NCI-H510A (cell line): Measurements from ENCODE around the gene C20orf173.
"Not testable (repeated sequence)": the region's sequence is repeated elsewhere in the genome, so short reads cannot be mapped to it uniquely, and the experiment has no call there.

ENCODE experiments used
- DNase-seq: peaks from one replicate; lab custom pipeline; 2025; lab: John Stamatoyannopoulos, UW

C20orf173 gene, protein sequence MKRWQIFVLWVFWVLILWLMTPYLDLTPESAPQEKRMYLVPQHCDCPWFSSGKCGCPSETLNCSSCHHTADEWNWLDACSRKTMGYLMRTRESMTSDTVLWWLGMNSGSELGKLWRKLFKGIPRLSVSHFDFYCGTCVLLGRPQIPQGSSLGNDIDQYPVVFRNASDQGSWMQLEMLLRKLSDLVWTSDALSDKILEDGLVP

DNA sequence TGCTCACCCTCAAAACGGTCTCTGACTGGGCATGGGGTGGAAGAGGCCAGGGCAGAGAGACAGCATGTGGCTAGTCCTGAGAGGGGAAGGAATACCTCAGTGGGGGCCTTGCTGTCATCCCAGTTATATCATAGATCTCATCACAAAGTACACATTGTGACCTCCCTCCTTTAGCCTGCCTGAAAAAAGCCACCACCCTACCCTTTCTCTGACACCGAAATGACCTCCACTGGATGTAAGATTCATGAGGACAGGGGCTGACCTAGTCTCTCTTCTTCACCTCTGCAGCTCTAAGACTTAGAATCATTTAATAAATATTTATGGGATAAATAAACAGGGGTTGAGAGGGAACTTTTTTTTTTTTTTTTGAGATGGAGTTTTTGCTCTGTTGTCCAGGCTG lies at the start of gene C20orf173:
C20orf173 (minus strand) TSS at position 101 of the 400 bp plus-strand sequence. CDS start 279 bp downstream, outside the sequence.
- no peak for DNase-seq

GRCh38 chr20:35579196-35579595 lies 49.7 kb upstream of the C20orf173 start:
- no peak for DNase-seq

DNA sequence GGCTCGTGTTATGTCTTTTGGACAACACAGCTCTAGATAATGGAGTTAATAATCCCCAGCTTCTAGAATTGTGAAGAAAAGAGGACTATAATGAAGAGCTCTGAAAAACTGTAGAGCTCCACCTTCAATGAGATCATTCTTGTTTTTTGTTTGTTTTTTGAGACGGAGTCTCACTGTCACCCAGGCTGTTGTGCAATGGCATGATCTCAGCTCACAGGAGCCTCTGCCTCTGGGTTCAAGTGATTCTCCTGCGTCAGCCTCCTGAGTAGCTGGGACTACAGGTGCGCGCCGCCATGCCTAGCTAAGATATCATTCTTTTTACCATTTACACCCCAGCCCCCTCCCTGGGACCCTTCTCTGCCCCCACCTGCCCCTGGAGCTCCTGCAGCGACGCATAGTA lies 49.0 kb upstream of the C20orf173 start:
- no peak for DNase-seq

DNA sequence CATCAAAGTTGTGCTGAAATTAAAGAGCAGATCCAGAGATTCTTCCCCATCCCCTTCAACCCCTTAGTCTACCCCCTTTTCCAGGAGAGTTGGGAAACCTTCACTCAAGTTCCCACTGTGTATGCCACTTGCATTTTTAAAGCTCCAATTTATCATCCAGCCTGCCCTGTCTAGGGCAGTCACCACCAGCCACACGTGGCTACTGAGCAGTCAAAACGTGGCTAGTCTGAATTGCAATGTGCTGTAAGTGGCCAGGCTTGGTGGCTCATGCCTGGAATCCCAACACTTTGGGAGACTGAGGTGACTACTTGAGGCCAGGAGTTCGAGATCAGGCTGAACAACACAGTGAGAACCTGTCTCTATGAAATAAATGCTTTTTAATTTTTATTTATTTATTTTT lies 47.4 kb upstream of the C20orf173 start:
- DNase-seq, result no peak

GRCh38 chr20:35575958-35576357 lies 46.5 kb upstream of the C20orf173 start:
- peak; percentile 29 for DNase-seq

GRCh38 chr20:35572838-35573237 lies 43.4 kb upstream of the C20orf173 start:
- no peak for DNase-seq

DNA sequence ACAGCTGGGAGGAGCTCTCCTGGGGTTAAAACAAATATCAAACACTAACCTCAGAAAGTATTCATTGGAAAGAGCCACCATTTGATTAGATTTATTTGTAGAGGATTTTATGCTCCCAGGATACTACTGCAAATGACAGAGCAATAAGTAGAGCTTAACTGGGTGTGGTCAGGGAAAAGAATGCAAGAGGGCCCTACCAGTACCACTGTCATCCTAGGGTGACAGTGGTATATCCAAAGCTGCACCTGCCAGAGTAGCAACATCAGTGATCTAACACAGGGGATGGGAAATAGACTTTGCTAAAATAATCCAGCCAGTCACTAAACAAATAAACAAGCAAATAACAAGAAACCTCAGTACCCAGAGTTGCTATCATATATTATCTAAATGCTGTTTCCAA lies 42.1 kb upstream of the C20orf173 start:
- DNase-seq, result no peak

- DNase-seq, result no peak
Measured at GRCh38 chr20:35568645-35569044, 39.2 kb upstream of the C20orf173 start.

- no peak for DNase-seq
Measured at GRCh38 chr20:35564905-35565304, 35.5 kb upstream of the C20orf173 start.

GRCh38 chr20:35563834-35564233 lies 34.4 kb upstream of the C20orf173 start:
- DNase-seq, result no peak

- DNase-seq, result no peak
Measured at GRCh38 chr20:35562541-35563110, 33.2 kb upstream of the C20orf173 start.

DNA sequence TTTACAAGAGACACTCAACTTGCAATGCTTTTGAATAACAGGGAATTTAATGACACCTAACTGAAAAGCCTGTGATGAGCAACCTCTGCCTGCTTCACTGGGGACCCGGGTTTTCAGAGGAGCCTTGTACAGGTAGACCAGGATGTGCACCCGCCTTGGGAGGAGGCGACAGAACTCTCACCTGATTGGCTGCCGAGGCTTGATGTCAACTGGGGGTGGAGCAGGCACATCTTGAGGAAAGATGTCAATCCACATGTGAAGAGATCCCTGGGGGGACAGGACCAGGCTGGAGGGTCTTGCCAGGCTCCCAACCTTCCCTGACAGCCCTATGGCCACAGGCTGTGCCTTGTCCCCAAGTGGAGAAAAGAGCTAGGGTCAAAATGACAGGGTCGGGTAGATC lies 32.2 kb upstream of the C20orf173 start:
- no peak for DNase-seq

DNA sequence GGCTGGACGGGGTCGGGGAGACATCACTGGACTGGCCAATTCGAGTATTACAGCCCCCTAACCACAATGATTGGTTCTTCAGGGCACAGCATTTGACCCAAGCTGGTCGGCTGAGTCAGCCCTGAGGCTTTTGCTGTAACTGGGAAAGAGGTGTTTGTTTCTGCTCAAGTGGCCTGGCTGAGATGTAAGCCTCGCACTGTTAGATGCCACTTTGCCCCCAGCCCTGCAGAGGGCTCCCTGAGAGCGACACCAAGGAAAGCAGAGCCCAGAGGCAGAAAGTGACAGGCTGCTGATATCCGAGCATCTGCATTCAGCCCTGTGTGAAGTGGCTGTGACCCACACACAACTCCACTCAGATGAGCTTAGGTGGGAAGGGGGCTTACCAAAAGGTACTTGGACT lies 31.8 kb upstream of the C20orf173 start:
- peak; percentile 74 for DNase-seq

DNA sequence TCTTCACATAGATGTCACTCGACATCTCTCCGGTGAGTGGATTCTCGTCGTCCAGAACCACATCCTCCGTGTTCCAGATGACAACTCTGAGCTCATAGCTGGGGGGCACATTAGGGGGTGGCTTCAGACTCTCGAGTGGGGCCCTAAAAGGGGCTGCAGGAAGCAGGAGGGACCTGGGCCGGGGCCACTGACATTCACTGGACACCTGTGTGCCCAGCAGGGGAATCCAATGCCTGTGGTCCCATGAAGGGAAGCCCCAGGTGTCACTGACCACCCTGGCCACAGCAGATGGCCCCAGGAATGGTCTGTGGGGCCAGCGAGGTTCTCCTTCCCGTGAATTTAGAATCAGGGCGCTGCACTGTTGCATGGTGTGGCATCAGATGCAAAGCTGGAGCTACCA lies 31.1 kb upstream of the C20orf173 start:
- no peak for DNase-seq

DNA sequence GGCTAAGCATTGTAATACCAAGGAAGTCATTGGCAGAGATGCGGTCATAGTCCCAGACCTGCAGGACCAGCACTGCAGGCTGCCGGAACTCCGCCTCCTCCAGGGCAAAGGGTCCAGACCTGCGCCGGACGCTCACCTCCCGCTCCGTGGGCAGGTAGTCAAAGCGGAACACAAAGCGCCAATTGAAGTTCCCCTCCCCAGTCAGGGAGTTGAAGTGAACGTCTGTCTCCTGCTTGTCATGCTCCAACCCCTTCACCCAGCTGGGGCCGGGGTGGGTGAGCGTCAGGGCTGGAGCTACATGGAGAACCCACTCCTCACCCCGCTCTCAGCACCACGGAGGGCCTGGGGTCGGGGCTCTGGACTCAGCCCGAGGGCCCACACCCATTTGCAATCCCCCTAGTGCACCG lies 30.7 kb upstream of the C20orf173 start:
- DNase-seq, result no peak

DNA sequence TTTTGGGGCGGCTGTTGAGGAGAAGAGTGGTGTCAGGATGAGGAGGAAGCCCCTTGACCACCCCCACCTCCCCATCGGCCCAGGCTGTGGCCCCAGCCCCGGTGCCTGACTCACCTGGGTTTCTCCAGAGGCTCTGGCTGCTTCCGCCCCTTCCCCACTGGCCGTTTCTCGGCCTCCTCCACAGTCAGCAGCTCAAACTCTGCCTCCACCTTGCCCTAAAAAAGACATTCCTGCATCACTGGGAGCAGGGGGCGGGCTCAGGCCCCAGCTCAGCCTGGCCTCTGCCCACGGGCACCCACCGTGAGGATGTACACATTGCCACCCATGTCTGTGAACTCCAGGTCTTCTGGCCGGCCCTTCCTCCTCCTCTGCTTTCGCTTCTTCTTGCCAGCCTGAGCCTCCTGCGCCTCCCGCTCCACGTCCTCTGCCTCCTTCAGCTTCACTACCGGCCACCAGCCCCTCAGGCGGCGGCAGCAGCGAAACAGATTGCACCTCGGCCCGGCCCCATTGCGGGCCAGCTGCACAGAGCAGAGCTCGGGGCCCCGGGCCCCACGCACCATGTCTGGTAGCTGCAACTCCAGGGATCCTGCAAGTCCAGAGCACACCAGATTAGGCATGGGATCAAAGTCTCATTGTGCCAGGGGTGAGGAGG lies 29.7 kb upstream of the C20orf173 start:
- DNase-seq, result no peak

GRCh38 chr20:35558451-35558850 lies 29.0 kb upstream of the C20orf173 start:
- no peak for DNase-seq

GRCh38 chr20:35556871-35557270 lies 27.4 kb upstream of the C20orf173 start:
- no peak for DNase-seq

- DNase-seq, result no peak
Measured at GRCh38 chr20:35555951-35556645, 26.6 kb upstream of the C20orf173 start.

DNA sequence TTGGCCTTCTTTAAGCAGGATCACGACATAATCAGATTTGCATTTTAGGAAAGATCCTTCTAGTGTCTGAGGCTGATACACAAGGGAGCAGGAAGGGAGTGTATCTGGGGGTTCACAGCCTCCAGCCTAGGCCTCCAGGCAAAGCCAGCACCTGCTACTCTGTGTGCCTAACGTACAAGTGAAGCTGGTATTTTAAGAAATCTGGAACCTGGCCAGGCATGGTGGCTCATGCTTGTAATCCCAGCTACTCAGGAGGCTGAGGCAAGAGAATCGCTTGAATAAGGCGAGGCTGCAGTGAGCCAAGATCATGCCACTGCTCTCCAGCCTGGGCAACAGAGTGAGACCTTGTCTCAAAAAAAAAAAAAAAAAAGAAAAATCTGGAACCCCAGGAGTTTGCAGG lies 26.0 kb upstream of the C20orf173 start:
- not testable (repeated sequence) for DNase-seq

- DNase-seq, result no peak
Measured at GRCh38 chr20:35552914-35553313, 23.5 kb upstream of the C20orf173 start.

DNA sequence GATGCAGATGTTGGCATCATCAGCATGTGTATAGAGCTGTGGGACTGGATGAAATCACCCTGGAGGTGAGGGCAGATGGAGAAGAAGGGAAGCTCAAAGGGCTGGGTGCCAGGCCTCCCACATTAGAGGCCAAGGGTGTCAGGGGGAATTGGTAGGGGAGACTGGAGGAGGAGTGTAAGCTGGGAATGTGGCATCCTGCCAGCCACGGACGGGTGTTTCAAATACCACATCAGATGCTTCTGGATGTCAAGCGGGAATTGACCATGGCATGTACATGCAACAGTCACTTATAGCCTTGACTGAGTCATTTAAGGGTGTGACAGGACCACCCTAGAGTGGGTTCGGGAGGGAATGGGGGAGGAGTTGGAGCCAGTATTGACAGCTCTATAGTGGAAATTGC lies 22.1 kb upstream of the C20orf173 start:
- no peak for DNase-seq

DNA sequence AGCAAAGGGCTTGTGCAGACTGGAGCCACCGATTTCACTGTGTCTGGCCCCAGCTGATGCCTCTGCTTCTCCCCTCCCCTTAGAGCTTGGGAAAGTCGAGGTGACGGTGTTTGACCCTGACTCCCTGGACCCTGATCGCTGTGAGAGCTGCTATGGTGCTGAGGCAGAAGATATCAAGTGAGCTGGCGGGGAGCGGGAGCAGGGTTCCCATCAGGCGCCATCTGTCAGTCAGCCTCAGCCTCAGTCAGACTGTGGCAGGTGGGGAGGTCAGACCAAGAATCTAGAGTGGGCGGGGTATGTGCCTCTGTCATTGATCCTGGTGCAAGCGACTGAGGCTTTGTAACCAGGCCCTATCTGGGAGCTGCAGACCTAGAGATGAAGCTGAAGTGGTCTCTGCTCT lies 17.9 kb upstream of the C20orf173 start:
- DNase-seq, result no peak
